Small intestine (tissue), 7 donors: Measurements from ENCODE around the gene KDM5A. TPM values are rescaled to one million over a fixed set of nuclear protein-coding genes. Genes with fewer than 3 reads are reported as not detected.
A peak's percentile ranks its signal among the peaks of the same experiment; 100 is the strongest.
"Not testable (repeated sequence)": the region's sequence is repeated elsewhere in the genome, so short reads cannot be mapped to it uniquely, and the experiment has no call there.

Source experiments
- DNase-seq, 2 donors: peaks; one replicate each; pipeline versions ENCODE4 v3.0.0 to v3.0.0-alpha.2; 2013
- FAIRE-seq: peaks from 2 replicates; lab custom pipeline; 2012; peaks lifted over from hg19 to GRCh38; lab: Jason Lieb, UNC
- H3K27ac ChIP-seq, 3 donors: one replicate each; pipeline ENCODE4 v1.5.1; 2013; ENCODE audit warnings: low read length in 2 of 3, mild to moderate bottlenecking in 2 of 3, control low read depth in 1 of 3, inconsistent platforms in 1 of 3, low read depth in 1 of 3, moderate library complexity in 1 of 3
- H3K27me3 ChIP-seq, 3 donors: one replicate each; pipeline ENCODE4 v1.6.1; 2013; ENCODE audit warnings: low read length in 3 of 3, inconsistent platforms in 1 of 3; ENCODE audit not compliant: control insufficient read depth in 3 of 3, insufficient read depth in 3 of 3
- H3K36me3 ChIP-seq, 3 donors: one replicate each; pipeline ENCODE4 v1.6.1; 2013; ENCODE audit warnings: low read length in 3 of 3, inconsistent platforms in 1 of 3, low read depth in 1 of 3, mild to moderate bottlenecking in 1 of 3, moderate library complexity in 1 of 3; ENCODE audit not compliant: control insufficient read depth in 3 of 3, insufficient read depth in 2 of 3
- H3K4me1 ChIP-seq, 3 donors: one replicate each; pipeline ENCODE4 v1.6.1; 2013; ENCODE audit warnings: low read length in 2 of 3, inconsistent platforms in 1 of 3, low read depth in 1 of 3, mild to moderate bottlenecking in 1 of 3, moderate library complexity in 1 of 3; ENCODE audit not compliant: control insufficient read depth in 3 of 3, insufficient read depth in 2 of 3
- H3K4me3 ChIP-seq, 3 donors: one replicate each; pipeline ENCODE4 v1.5.1; 2013; ENCODE audit warnings: low read length in 3 of 3, control low read depth in 1 of 3, inconsistent platforms in 1 of 3, low read depth in 1 of 3, mild to moderate bottlenecking in 1 of 3, moderate library complexity in 1 of 3
- H3K9me3 ChIP-seq, 2 donors: one replicate each; pipeline ENCODE4 v1.6.1; 2013; ENCODE audit warnings: low read depth in 1 of 2, low read length in 1 of 2; ENCODE audit not compliant: control insufficient read depth in 2 of 2, insufficient read depth in 1 of 2
- WGBS, 3 donors: extraction: QIAGEN DNeasy Blood & Tissue Kit; methylation state at CpG; one replicate each; pipeline ENCODE4 v1.1.7; 2013; 5-methylcytosine and 5-hydroxymethylcytosine counted together
- polyA plus RNA-seq, 4 donors: library from polyadenylated mRNA; stranded (reverse) in 3 of 4; unstranded in 1 of 4; fragments of 200-250 nt in 3 of 4; fragments of 120-200 nt in 1 of 4; gene quantifications; one replicate each; pipeline versions ENCODE4 v1.2.1 to v1.2.3, GENCODE V29; 2013
- donor health status: healthy with polysubstance abuse.
- donor health status: control.
- donor health status: control.
- donor health status: Bipolar disorder and iron deficiency.
- donor health status: healthy.

KDM5A gene
- polyA plus RNA-seq, 4 donors, result 4.1 to 26.9 (median 8.0) TPM

DNA sequence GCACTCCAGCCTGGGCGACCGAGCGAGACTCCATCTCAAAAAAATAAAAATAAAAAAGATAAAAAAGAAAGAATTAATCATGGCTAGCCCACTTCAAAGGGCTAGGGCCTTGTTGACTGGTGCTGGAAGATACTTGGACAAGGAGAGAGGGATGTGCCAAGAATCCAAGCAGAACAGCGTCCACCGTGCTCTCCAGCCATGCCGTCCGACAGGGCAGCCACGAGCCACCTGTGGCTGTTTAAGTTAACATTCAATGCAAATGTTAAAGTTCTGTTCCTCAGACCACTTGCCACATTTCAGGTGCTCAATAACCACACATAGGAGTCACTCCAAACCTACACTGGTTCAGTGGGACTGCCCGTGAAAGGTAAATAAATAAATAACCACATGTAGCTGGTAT is 147.9 kb downstream of the KDM5A start:
- DNase-seq (no peak), FAIRE-seq (no peak)
- no peak overlapping the region for H3K4me3 ChIP-seq
- no peaks in the 10 kb centered on the region for H3K27me3 ChIP-seq
- no peaks in the 10 kb centered on the region for H3K36me3 ChIP-seq
- H3K4me1 ChIP-seq, result peaks cover 0 to 13% (median 0%) of the 10 kb centered on the region in 3 donors
- WGBS, 3 donors, result 94 to 95% (median 95%) methylated on average over 9 of the region's 9 CpGs
- no peak overlapping the region for H3K27ac ChIP-seq
- H3K9me3 ChIP-seq, result peaks cover 0 to 21% of the 10 kb centered on the region in 2 donors

DNA sequence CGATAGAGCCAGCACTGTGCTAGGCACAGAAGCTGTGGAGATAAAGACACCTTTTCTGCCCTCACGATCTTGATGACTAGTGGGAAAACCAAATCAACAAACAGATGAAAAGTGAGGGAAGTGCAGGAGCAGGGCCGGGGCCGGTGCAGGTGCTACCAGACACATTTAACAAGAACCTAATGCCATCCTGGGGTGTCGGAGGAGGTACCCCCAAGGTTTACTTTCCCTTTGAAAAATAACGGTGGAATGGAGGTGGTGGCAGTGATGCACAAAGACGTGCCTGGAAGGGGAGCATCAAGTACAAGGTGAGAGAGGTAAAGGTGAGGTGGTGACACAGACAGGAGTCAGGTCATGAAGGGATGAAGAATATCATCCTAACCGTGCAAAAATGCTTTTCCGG is 148.6 kb downstream of the KDM5A start:
- WGBS, 3 donors, result 85 to 91% (median 88%) methylated on average over 9 of the region's 9 CpGs
- Histone ChIP-seq H3K4me1 (peaks cover 0 to 13% (median 0%) of the 10 kb centered on the region in 3 donors), H3K4me3 (no peak overlapping the region), H3K27ac (no peak overlapping the region), H3K27me3 (no peaks in the 10 kb centered on the region), H3K9me3 (peaks cover 0 to 24% of the 10 kb centered on the region in 2 donors), H3K36me3 (no peaks in the 10 kb centered on the region)
- DNase-seq (no peak), FAIRE-seq (no peak)

DNA sequence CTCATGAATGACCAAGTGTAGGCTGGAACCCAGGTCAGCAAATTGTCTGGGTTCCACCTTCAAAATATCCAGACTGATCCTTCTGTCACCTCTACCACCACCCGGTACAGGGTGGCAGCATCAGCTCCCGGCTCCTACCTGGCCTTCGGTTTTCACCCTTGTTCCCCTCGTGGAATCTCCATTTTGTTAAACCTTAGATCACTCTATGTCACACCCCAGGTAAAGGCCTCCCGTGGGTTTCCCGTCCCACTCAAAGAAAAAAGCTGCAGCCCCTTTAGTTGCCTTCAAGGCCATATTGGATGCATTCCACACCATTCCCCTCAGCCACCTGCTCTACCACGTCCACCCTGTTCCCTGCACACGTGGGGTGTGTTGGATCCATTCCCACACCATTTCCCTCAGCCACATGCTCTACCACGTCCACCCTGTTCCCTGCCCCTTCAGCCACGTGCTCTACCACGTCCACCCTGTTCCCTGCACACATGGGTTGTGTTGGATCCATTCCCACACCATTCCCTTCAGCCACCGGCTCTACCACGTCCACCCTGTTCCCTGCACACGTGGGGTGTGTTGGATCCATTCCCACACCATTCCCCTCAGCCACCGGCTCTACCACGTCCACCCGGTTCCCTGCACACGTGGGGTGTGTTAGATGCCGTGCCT is 150.3 kb downstream of the KDM5A start:
- WGBS, 3 donors, result 70 to 81% (median 78%) methylated on average over 17 to 19 of the region's 19 CpGs

DNA sequence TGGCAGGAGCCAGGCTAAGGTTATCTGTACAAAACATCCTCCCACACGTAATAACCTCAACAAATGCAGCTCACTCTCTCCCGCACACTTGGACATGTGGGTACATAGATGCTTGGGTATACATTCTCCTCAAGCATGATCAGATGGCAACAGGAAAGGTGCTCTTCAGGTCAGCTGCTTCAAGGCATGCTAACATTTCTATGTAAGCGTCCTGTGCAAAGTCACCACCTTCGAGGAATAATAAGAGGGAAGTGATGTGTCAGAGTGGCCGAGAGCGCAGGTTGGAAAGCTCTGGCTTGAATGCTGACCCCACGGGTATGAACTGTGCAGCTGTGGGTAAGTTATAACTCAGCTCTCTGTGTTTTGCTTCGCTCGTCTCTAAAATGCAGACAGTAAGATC is 151.0 kb downstream of the KDM5A start:
- 89 to 91% (median 90%) methylated on average over 9 of the region's 9 CpGs for WGBS, 3 donors
- FAIRE-seq, result no peak
- Histone ChIP-seq H3K4me1 (peaks cover 0 to 13% (median 0%) of the 10 kb centered on the region in 3 donors), H3K27me3 (peaks cover 0 to 3% (median 0%) of the 10 kb centered on the region in 3 donors), H3K36me3 (no peaks in the 10 kb centered on the region), H3K9me3 (peaks cover 4 to 31% of the 10 kb centered on the region in 2 donors), H3K27ac (peak overlapping the region in 1 of 3 donors; percentile 88), H3K4me3 (peak overlapping the region in 1 of 3 donors; percentile 5)
- no peak for DNase-seq

More for the DNA sequence above, 150.3 kb downstream of the KDM5A start:
- peaks cover 4 to 31% of the 10 kb centered on the region in 2 donors for H3K9me3 ChIP-seq
- FAIRE-seq (no peak), DNase-seq (no peak)
- no peak overlapping the region for H3K4me3 ChIP-seq
- H3K27ac ChIP-seq, result no peak overlapping the region
- no peaks in the 10 kb centered on the region for H3K36me3 ChIP-seq
- peaks cover 0 to 2% (median 0%) of the 10 kb centered on the region in 3 donors for H3K27me3 ChIP-seq
- H3K4me1 ChIP-seq, result peaks cover 0 to 13% (median 0%) of the 10 kb centered on the region in 3 donors

DNA sequence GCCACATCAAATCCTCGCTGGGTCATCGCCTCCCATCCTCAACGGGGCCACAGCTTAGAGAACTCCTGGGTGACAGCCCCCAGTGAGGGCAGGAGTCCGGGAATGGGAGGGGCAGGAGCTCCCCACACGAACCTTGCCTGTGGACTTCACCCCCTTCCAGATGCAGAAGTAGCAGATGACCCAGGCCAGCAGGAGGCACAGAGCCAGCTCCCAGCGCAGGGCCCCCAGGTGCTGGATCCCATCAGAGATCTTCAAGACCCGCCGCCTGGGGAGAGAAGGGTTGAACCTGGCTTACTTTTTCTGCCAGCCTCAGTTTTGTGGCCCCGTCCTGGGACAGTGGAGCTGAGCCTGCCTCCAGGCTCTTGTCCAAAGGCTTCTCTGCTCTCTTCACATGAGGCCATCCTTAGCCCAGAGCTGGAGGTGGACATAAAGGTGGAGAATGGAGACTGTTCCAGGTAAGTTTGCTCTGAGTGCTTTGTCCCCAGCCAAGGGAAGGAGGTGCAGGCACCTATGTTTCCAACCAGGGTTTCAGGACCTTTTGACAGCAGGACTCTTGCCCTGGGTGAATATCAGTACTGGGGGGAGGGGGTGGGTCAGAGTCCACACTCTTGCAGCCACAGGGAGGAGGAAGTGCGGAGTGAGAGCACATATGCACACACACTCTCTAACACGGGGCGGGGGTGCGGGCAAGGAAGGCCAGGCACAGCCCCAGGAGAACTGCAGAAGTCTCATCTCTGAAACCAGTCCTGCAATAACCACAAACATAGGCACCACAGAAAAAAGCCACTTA is 151.9 kb downstream of the KDM5A start:
- Histone ChIP-seq H3K36me3 (no peaks in the 10 kb centered on the region), H3K9me3 (peaks cover 4 to 31% of the 10 kb centered on the region in 2 donors), H3K4me3 (peak overlapping the region in 1 of 3 donors; percentile 39), H3K4me1 (peaks cover 0 to 13% (median 0%) of the 10 kb centered on the region in 3 donors), H3K27ac (peak overlapping the region; percentile 45 to 88 (median 55)), H3K27me3 (peaks cover 0 to 3% (median 0%) of the 10 kb centered on the region in 3 donors)
- DNase-seq (peak; percentile 76 to 95), FAIRE-seq (no peak)
- 37 to 74% (median 43%) methylated on average over 13 of the region's 13 CpGs for WGBS, 3 donors

DNA sequence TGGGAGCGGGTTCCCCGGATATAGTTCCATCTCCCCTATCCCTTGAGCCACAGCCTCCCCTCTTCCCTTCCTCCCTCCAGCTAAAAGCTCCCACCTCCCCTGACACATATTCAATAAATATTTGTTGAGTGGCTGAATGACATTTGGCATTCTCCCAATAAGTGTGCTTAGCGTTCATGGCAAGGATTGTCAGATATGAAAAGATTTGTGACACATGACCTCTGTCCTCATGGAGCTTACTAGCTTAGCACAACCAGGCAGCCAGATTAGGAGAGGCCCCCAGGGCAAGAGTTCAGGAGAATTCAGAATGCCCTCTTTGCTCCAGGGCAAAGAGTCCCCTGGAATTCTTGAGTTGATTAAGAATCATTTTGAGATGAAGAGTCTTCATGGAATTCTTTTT is 152.7 kb downstream of the KDM5A start:
- DNase-seq (peak in 1 of 2 donors; percentile 86), FAIRE-seq (no peak)
- peaks cover 4 to 31% of the 10 kb centered on the region in 2 donors for H3K9me3 ChIP-seq
- peaks cover 0 to 3% (median 0%) of the 10 kb centered on the region in 3 donors for H3K27me3 ChIP-seq
- H3K36me3 ChIP-seq, result no peaks in the 10 kb centered on the region
- no peak overlapping the region for H3K4me3 ChIP-seq
- 67 to 83% (median 80%) methylated on average over 3 of the region's 3 CpGs for WGBS, 3 donors
- peak overlapping the region in 2 of 3 donors; percentile 38 to 88 for H3K27ac ChIP-seq
- H3K4me1 ChIP-seq, result peaks cover 0 to 13% (median 0%) of the 10 kb centered on the region in 3 donors

DNA sequence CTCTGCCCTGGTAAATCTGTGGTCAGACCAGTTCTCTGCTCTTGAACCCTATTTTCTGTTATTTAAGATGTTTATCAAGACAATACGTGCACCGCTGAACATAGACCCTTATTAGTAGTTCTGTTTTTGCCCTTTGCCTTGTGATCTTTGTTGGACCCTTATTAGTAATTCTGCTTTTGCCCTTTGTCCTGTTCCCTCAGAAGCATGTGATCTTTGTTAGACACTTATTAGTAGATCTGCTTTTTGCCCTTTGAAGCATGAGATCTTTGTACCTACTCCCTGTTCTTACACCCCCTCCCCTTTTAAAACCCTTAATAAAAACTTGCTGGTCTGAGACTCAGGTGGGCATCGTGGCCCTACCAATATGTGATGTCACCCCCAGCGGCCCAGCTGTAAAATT is 153.2 kb downstream of the KDM5A start:
- H3K27ac ChIP-seq, H3K27me3 ChIP-seq, H3K4me3 ChIP-seq, FAIRE-seq, H3K36me3 ChIP-seq: not testable (repeated sequence)
- DNase-seq, result peak in 1 of 2 donors; percentile 62
- Histone ChIP-seq H3K9me3 (peaks cover 4 to 31% of the 10 kb centered on the region in 2 donors), H3K4me1 (peaks cover 0 to 13% (median 0%) of the 10 kb centered on the region in 3 donors)
- 61 to 82% (median 63%) methylated on average over 4 of the region's 4 CpGs for WGBS, 3 donors

DNA sequence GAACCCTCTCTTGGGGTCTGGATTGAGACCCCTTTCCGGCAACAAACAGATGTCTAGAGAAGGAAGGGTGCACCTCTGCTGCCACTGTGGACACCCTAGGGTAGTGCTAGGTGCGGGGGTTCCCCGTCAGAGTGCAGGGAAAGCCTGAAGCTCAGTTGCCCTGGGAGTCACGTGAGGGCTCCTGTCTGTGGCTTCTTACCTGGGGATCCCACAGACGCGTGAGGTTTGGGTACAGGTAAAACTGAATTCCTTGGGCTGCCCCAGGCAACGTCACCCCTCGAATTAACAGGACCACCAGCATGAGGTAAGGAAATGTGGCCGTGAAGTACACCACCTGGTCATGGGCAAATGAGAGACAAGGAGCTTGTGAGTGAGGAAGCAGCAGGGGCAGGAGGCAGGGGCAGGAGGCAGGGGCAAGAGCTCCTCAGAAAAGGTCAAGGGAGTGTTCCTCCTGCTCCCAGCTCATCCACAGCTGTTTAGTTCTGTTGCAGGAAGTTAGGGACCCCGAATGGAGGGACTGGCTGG is 154.2 kb downstream of the KDM5A start:
- FAIRE-seq (no peak), DNase-seq (no peak)
- H3K27me3 ChIP-seq, result peaks cover 0 to 3% (median 0%) of the 10 kb centered on the region in 3 donors
- no peaks in the 10 kb centered on the region for H3K36me3 ChIP-seq
- no peak overlapping the region for H3K4me3 ChIP-seq
- 94% methylated on average over 10 of the region's 10 CpGs for WGBS, 3 donors
- no peak overlapping the region for H3K27ac ChIP-seq
- H3K4me1 ChIP-seq, result peaks cover 0 to 13% (median 0%) of the 10 kb centered on the region in 3 donors
- peaks cover 4 to 31% of the 10 kb centered on the region in 2 donors for H3K9me3 ChIP-seq
